ENCODE measurements around the gene AGPS. TPM values are rescaled to one million over a fixed set of nuclear protein-coding genes. Genes with fewer than 3 reads are reported as not detected.

The AGPS gene
- total and polyA plus RNA-seq, 2 donors (not counting 1 experiment from before 2014, with no cell fraction given): 2.2 to 25.5 TPM

- no peaks in the 10 kb centered on the region for H3K9me3 Mint-ChIP-seq (ENCODE audit: insufficient read depth)
- Histone ChIP-seq H3K36me3 (replicated peaks in 1 of 2; ENCODE audit: control extremely low read depth in 1 of 2, control insufficient read depth in 1 of 2, extremely low read depth in 1 of 2, insufficient read depth in 2 of 2, low read length in 1 of 2) (peaks cover 0 to 10% of the 10 kb centered on the region in 2 experiments), H3K9ac (ENCODE audit: low read length) (no peak overlapping the region), H3K79me2 (ENCODE audit: control insufficient read depth, insufficient read depth, low read length) (no peaks in the 10 kb centered on the region), H3K4me2 (replicated peaks; ENCODE audit: low read depth, low read length, poor library complexity, severe bottlenecking) (no peak overlapping the region), H3K27me3 (replicated peaks in 1 of 4; ENCODE audit: control extremely low read depth in 1 of 4, control insufficient read depth in 3 of 4, insufficient read depth in 4 of 4, low read length in 3 of 4) (no peaks in the 10 kb centered on the region), H3K4me1 (ENCODE audit: control insufficient read depth in 2 of 2, insufficient read depth in 2 of 2, low read length in 2 of 2) (no peaks in the 10 kb centered on the region), H3K4me3 (ENCODE audit: control extremely low read depth in 1 of 5, extremely low read depth in 1 of 5, insufficient read depth in 1 of 5, low read depth in 2 of 5, low read length in 4 of 5) (no peak overlapping the region), H3K27ac (ENCODE audit: low read length in 2 of 2) (no peak overlapping the region), H4K20me1 (ENCODE audit: control insufficient read depth, insufficient read depth, low read length, poor library complexity, severe bottlenecking) (no peaks in the 10 kb centered on the region), H3K9me3 (ENCODE audit: control extremely low read depth in 1 of 3, control insufficient read depth in 2 of 3, insufficient read depth in 1 of 3, low read length in 2 of 3) (no peaks in the 10 kb centered on the region), H2AFZ (ENCODE audit: insufficient read depth, low read depth, low read length, poor library complexity, severe bottlenecking) (no peak overlapping the region)
- H3K27me3 Mint-ChIP-seq: no peaks in the 10 kb centered on the region
- H3K27ac Mint-ChIP-seq: no peak overlapping the region
- intact Hi-C loops (cut with micrococcal nuclease): loop anchor here (10.0 kb wide), 1 partner anchor 162 kb away; no protein-coding TSS in a partner anchor
- ChIA-PET CTCF (no interaction called here), POLR2A (no interaction called here)
- H3K4me1 Mint-ChIP-seq: no peaks in the 10 kb centered on the region
- no peak overlapping the region for H3K4me3 Mint-ChIP-seq
- TF ChIP-seq EZH2 (IDR thresholded peaks at IDR 0.05; ENCODE audit: borderline replicate concordance, insufficient read depth, low read depth, low read length, poor library complexity, severe bottlenecking) (no peak), CTCF (IDR thresholded peaks at IDR 0.05) (no peak)
- WGBS (ENCODE audit: insufficient coverage): no CpG with 5 or more reads among the region's 2 CpGs
- no peak for DNase-seq
- no peak for ATAC-seq (ENCODE audit: low read depth)
Measured at GRCh38 chr2:177496921-177497320, 104.3 kb downstream of the AGPS start.

GRCh38 chr2:177501186-177501585 is 108.6 kb downstream of the AGPS start:
- no peaks in the 10 kb centered on the region for H4K20me1 ChIP-seq (ENCODE audit: control insufficient read depth, insufficient read depth, low read length, poor library complexity, severe bottlenecking)
- H3K4me3 Mint-ChIP-seq: no peak overlapping the region
- no peak for DNase-seq
- POLR2A ChIA-PET: no interaction called here
- no peaks in the 10 kb centered on the region for H3K9me3 Mint-ChIP-seq (ENCODE audit: insufficient read depth)
- CTCF ChIA-PET: no interaction called here
- no CpG with 5 or more reads among the region's 1 CpG for WGBS (ENCODE audit: insufficient coverage)
- H3K9ac ChIP-seq (ENCODE audit: low read length): no peak overlapping the region
- ATAC-seq (ENCODE audit: low read depth): no peak
- no peaks in the 10 kb centered on the region for H3K27me3 ChIP-seq (replicated peaks in 1 of 4; ENCODE audit: control extremely low read depth in 1 of 4, control insufficient read depth in 3 of 4, insufficient read depth in 4 of 4, low read length in 3 of 4)
- H3K9me3 ChIP-seq (ENCODE audit: control extremely low read depth in 1 of 3, control insufficient read depth in 2 of 3, insufficient read depth in 1 of 3, low read length in 2 of 3): no peaks in the 10 kb centered on the region
- H3K27me3 Mint-ChIP-seq: no peaks in the 10 kb centered on the region
- peaks cover 0 to 15% of the 10 kb centered on the region in 2 experiments for H3K36me3 ChIP-seq (replicated peaks in 1 of 2; ENCODE audit: control extremely low read depth in 1 of 2, control insufficient read depth in 1 of 2, extremely low read depth in 1 of 2, insufficient read depth in 2 of 2, low read length in 1 of 2)
- no peak overlapping the region for H3K4me2 ChIP-seq (replicated peaks; ENCODE audit: low read depth, low read length, poor library complexity, severe bottlenecking)
- no peak overlapping the region for H2AFZ ChIP-seq (ENCODE audit: insufficient read depth, low read depth, low read length, poor library complexity, severe bottlenecking)
- H3K4me1 Mint-ChIP-seq: no peaks in the 10 kb centered on the region
- no peaks in the 10 kb centered on the region for H3K79me2 ChIP-seq (ENCODE audit: control insufficient read depth, insufficient read depth, low read length)
- no peak for TF ChIP-seq CTCF (IDR thresholded peaks at IDR 0.05)
- H3K27ac ChIP-seq (ENCODE audit: low read length in 2 of 2): no peak overlapping the region
- no peaks in the 10 kb centered on the region for H3K4me1 ChIP-seq (ENCODE audit: control insufficient read depth in 2 of 2, insufficient read depth in 2 of 2, low read length in 2 of 2)
- intact Hi-C loops (cut with micrococcal nuclease): no loop called here
- no peak overlapping the region for H3K27ac Mint-ChIP-seq
- H3K4me3 ChIP-seq (ENCODE audit: control extremely low read depth in 1 of 5, extremely low read depth in 1 of 5, insufficient read depth in 1 of 5, low read depth in 2 of 5, low read length in 4 of 5): no peak overlapping the region

Measured in B cell (primary cell).